GM12878 (cell line): ENCODE results near the gene DDX39A. TPM values are rescaled to one million over a fixed set of nuclear protein-coding genes. Genes with fewer than 3 reads are reported as not detected.

ENCODE experiments used
- ATAC-seq: fragments of 200-7000 bp; cut with Tn5 transposase; 3 replicates; pipeline ENCODE4 v1.9.1; 2020; ENCODE audit warnings: mild to moderate bottlenecking, moderate library complexity
- BruUV-seq: library from RNA; stranded (reverse); fragments of 400-500 nt; replicated peaks from 2 replicates; lab custom pipeline; 2021; lab: Mats Ljungman, UMichigan
- CTCF ChIA-PET: fragments of 300-600 bp; sonication (Branson Sonifier 250); formaldehyde crosslinking; extraction: SDS; loops from one replicate; lab custom pipeline; 2021; ENCODE audit warnings: inconsistent platforms; lab: Yijun Ruan, JAX
- POLR2A ChIA-PET: fragments of 350-600 bp; formaldehyde crosslinking; extraction: SDS; loops from one replicate; lab custom pipeline; 2021; ENCODE audit warnings: inconsistent platforms; lab: Charles Lee
- RAD21 ChIA-PET: fragments of 300-600 bp; sonication (Branson Sonifier 250); formaldehyde crosslinking; loops from one replicate; lab custom pipeline; 2023; ENCODE audit warnings: antibody characterized with exemption; ENCODE audit not compliant: unreplicated experiment; lab: Charles Lee
- SMC1A ChIA-PET: fragments of 300-600 bp; sonication (Branson Sonifier 250); formaldehyde crosslinking; loops from one replicate; lab custom pipeline; 2023; ENCODE audit not compliant: unreplicated experiment, uncharacterized antibody; lab: Charles Lee
- DNase-seq: peaks from one replicate; pipeline ENCODE4 v3.0.0-alpha.2; 2011; ENCODE audit warnings: low read depth, low spot score
- FAIRE-seq: peaks from 3 replicates; lab custom pipeline; 2011; peaks lifted over from hg19 to GRCh38; lab: Jason Lieb, UNC
- H2AFZ ChIP-seq: 2 replicates; pipeline ENCODE4 v1.6.0; 2011; ENCODE audit warnings: low read depth, low read length, control low read depth; ENCODE audit not compliant: control insufficient read depth
- H3K27ac ChIP-seq: 2 replicates; pipeline ENCODE4 v1.5.1; 2011; ENCODE audit warnings: control low read depth; ENCODE audit not compliant: control insufficient read depth, insufficient read depth
- H3K27me3 ChIP-seq, 2 experiments: replicated peaks in 1 of 2; 2 replicates each; pipeline versions ENCODE4 v1.6.0 to v1.6.1; 2011; ENCODE audit warnings: low read length in 1 of 2; ENCODE audit not compliant: control insufficient read depth in 2 of 2, insufficient read depth in 2 of 2
- H3K36me3 ChIP-seq, 2 experiments: 2 replicates each; pipeline ENCODE4 v1.5.1; 2011; ENCODE audit warnings: low read length in 1 of 2; ENCODE audit not compliant: control insufficient read depth in 2 of 2, insufficient read depth in 2 of 2
- H3K4me1 ChIP-seq: 2 replicates; pipeline ENCODE4 v1.6.1; 2011; ENCODE audit warnings: mild to moderate bottlenecking, low read length, moderate library complexity, mixed read lengths; ENCODE audit not compliant: control insufficient read depth, insufficient read depth
- H3K4me2 ChIP-seq: 2 replicates; pipeline ENCODE4 v1.6.0; 2011; ENCODE audit warnings: control low read depth; ENCODE audit not compliant: control insufficient read depth, insufficient read depth
- H3K4me3 ChIP-seq: fragments of 200-600 bp; sonication (generic); 2 replicates; pipeline ENCODE4 v1.5.1; 2016
- H3K79me2 ChIP-seq: 2 replicates; pipeline ENCODE4 v1.6.0; 2011; ENCODE audit warnings: low read length; ENCODE audit not compliant: control insufficient read depth, insufficient read depth
- H3K9ac ChIP-seq: 2 replicates; pipeline ENCODE4 v1.8.0; 2011; ENCODE audit warnings: low read length, control low read depth, mixed read lengths; ENCODE audit not compliant: control insufficient read depth, insufficient read depth
- H3K9me3 ChIP-seq: replicated peaks from 3 replicates; pipeline ENCODE4 v1.5.1; 2011; ENCODE audit warnings: mild to moderate bottlenecking, low read length; ENCODE audit not compliant: control insufficient read depth, insufficient read depth
- H4K20me1 ChIP-seq: 2 replicates; pipeline ENCODE4 v1.6.0; 2011; ENCODE audit not compliant: control insufficient read depth, insufficient read depth
- FOXK2 ChIP-seq: fragments of 450-650 bp; IDR thresholded peaks from 2 replicates; pipeline ENCODE4 v1.6.1; 2017; ENCODE audit warnings: mild to moderate bottlenecking, moderate library complexity
- IRF4 ChIP-seq: IDR thresholded peaks from 2 replicates; pipeline ENCODE4 v1.6.1; 2011; ENCODE audit warnings: low read depth, low read length
- WGBS: methylation state at CpG from one replicate; pipeline ENCODE4 v1.1.6; 2016; ENCODE audit warnings: low lambda C conversion rate; ENCODE audit not compliant: insufficient replicate concordance, insufficient coverage; ENCODE audit errors: missing lambda C conversion rate; 5-methylcytosine and 5-hydroxymethylcytosine counted together
- in situ Hi-C: fragments of 300-500 bp; cut with MboI; formaldehyde crosslinking; loops from 9 replicates; pipeline ENCODE4 v1.14.3; 2018; ENCODE audit warnings: mixed read lengths
- intact Hi-C: fragments of 100-400 bp; cut with micrococcal nuclease; formaldehyde crosslinking; loops from one replicate; pipeline ENCODE4 v1.14.2; 2022; ENCODE audit not compliant: unreplicated experiment
- polyA plus RNA-seq, 11 experiments: library from polyadenylated mRNA; depleted of rRNA in 4 of 11; unstranded in 6 of 11; stranded (reverse) in 5 of 11; fragments of >200 nt; fragmentation: Nextera tagmentation in 4 of 11; fragmentation: Illumina TruSeq in 1 of 11; extraction: Ambion mirVana in 4 of 11; extraction: Trizol in 1 of 11; gene quantifications; 1 replicate in 1 of 11; 2 replicates in 10 of 11; pipeline versions ENCODE4 v1.2.1 to v1.2.3, GENCODE V29; 2011 to 2016; ENCODE audit warnings: inconsistent platforms in 2 of 11, missing spikeins in 2 of 11, low read depth in 1 of 11
- total RNA-seq, 4 experiments: library from RNA; depleted of rRNA in 3 of 4; stranded (reverse); fragments of >200 nt in 3 of 4; fragmentation: Illumina TruSeq in 1 of 4; extraction: Trizol in 1 of 4; gene quantifications; 2 replicates each; pipeline versions ENCODE4 v1.2.1 to v1.2.3, GENCODE V29; 2013 to 2021
- TF ChIP-seq, protein P1 (sequence below): fragments of 450-650 bp; IDR thresholded peaks from 2 replicates; pipeline ENCODE4 v1.6.1; 2018; ENCODE audit warnings: mild to moderate bottlenecking, low read depth, moderate library complexity; ENCODE audit not compliant: partially characterized antibody

DDX39A gene
- total and polyA plus RNA-seq, 10 of the 15 experiments (the other 5 are each of a cell fraction or from before 2014, with no cell fraction given) = 113 to 378 (median 224) TPM

DNA sequence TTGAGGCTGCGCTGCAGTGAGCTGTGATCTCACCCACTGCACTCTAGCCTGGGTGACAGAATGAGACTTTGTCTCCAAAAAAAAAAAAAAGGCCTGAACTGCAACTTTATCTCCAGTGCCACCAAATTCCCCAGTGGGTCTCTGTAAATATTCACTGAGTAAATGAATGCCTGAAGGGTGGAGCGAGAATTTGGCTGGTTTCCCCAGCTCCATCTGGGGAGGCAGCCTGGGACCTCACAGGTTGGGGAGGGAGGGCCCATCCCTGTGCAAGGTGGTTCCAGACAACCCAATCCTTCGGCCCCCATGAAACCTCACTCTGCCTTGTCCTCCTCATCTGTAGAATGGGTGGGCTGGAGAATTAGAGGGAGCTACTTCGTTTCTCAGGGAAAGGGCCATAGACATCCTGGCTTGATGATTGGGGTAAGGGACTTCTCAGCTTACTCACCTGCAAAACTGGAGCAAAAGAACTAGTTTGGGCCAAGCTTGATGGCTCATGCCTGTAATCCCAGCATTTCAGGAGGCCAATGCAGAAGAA lies 9.8 kb upstream of the DDX39A start:
- no peak for FAIRE-seq
- no peaks in the 10 kb centered on the region for H3K27me3 ChIP-seq
- ATAC-seq = no peak
- H3K36me3 ChIP-seq = no peaks in the 10 kb centered on the region
- DNase-seq = no peak
- no peak overlapping the region for H3K27ac ChIP-seq
- WGBS = 38% methylated on average over 4 of the region's 4 CpGs
- peaks cover 9% of the 10 kb centered on the region for H3K79me2 ChIP-seq
- no peak overlapping the region for H2AFZ ChIP-seq
- H3K4me1 ChIP-seq = peaks cover 13% of the 10 kb centered on the region
- TF ChIP-seq FOXK2 = no peak
- TF ChIP-seq, protein P1, sequence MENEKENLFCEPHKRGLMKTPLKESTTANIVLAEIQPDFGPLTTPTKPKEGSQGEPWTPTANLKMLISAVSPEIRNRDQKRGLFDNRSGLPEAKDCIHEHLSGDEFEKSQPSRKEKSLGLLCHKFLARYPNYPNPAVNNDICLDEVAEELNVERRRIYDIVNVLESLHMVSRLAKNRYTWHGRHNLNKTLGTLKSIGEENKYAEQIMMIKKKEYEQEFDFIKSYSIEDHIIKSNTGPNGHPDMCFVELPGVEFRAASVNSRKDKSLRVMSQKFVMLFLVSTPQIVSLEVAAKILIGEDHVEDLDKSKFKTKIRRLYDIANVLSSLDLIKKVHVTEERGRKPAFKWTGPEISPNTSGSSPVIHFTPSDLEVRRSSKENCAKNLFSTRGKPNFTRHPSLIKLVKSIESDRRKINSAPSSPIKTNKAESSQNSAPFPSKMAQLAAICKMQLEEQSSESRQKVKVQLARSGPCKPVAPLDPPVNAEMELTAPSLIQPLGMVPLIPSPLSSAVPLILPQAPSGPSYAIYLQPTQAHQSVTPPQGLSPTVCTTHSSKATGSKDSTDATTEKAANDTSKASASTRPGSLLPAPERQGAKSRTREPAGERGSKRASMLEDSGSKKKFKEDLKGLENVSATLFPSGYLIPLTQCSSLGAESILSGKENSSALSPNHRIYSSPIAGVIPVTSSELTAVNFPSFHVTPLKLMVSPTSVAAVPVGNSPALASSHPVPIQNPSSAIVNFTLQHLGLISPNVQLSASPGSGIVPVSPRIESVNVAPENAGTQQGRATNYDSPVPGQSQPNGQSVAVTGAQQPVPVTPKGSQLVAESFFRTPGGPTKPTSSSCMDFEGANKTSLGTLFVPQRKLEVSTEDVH = no peak
- no peak for TF ChIP-seq IRF4
- TF ChIP-seq, all 136 proteins: peak for 0
- H3K4me2 ChIP-seq = no peak overlapping the region
- SMC1A ChIA-PET = interaction anchor here (0.9 to 2.8 kb wide), 2 partner anchors 9 to 52 kb away, joined by 3 to 13 read pairs; no protein-coding TSS in a partner anchor
- POLR2A ChIA-PET = interaction anchor here (0.6 to 1.0 kb wide), 5 partner anchors 9 to 695 kb away, joined by 3 to 7 read pairs (median 4); partner anchors contain the start of gene DDX39A
- RAD21 ChIA-PET = interaction anchor here (1.2 to 1.6 kb wide), 2 partner anchors 9 to 23 kb away, joined by 3 read pairs; partner anchors contain the start of gene DDX39A
- BruUV-seq = no TSS peak
- no peak overlapping the region for H3K9ac ChIP-seq
- no peaks in the 10 kb centered on the region for H3K9me3 ChIP-seq
- in situ Hi-C loops = no loop called here
- CTCF ChIA-PET = interaction anchor here (0.6 to 5.4 kb wide), 3 partner anchors 9 to 58 kb away, joined by 3 to 37 read pairs (median 5); partner anchors contain the start of gene DDX39A
- intact Hi-C loops = no loop called here
- H4K20me1 ChIP-seq = no peaks in the 10 kb centered on the region
- no peak overlapping the region for H3K4me3 ChIP-seq
